HEK293 (cell line): ENCODE results near the gene DLG2.

Experiments
- CTCF ChIA-PET: fragments of 350-600 bp; formaldehyde crosslinking; extraction: SDS; loops from one replicate; lab custom pipeline; 2021; ENCODE audit warnings: antibody characterized with exemption; lab: Yijun Ruan, JAX
- POLR2A ChIA-PET: fragments of 300-600 bp; formaldehyde crosslinking; extraction: SDS; loops from one replicate; lab custom pipeline; 2020; ENCODE audit warnings: antibody characterized with exemption, inconsistent platforms; lab: Yijun Ruan, JAX
- H3K27ac ChIP-seq: fragments of 200-500 bp; sonication (Bioruptor generic); 2 replicates; pipeline ENCODE4 v1.5.1; 2014; ENCODE audit warnings: low read depth, low read length, control low read depth, inconsistent platforms; ENCODE audit errors: extremely low read depth
- H3K36me3 ChIP-seq, 2 experiments: fragments of 200-500 bp in 1 of 2; sonication (Bioruptor generic) in 1 of 2; 1 replicate in 1 of 2; 2 replicates in 1 of 2; pipeline ENCODE4 v1.5.1; 2014 to 2017; ENCODE audit warnings: inconsistent platforms in 2 of 2, low read length in 2 of 2; ENCODE audit not compliant: control insufficient read depth in 2 of 2, insufficient read depth in 1 of 2
- H3K4me1 ChIP-seq: fragments of 200-500 bp; sonication (Bioruptor generic); 2 replicates; pipeline ENCODE4 v1.5.1; 2014; ENCODE audit warnings: mild to moderate bottlenecking, low read length, inconsistent platforms; ENCODE audit not compliant: control insufficient read depth, insufficient read depth
- H3K4me3 ChIP-seq: 2 replicates; pipeline ENCODE4 v1.5.1; 2011; ENCODE audit warnings: low read depth, mild to moderate bottlenecking, control low read depth, low read length, moderate library complexity
- H3K9me3 ChIP-seq: fragments of 200-500 bp; sonication (Bioruptor generic); 2 replicates; pipeline ENCODE4 v1.5.1; 2014; ENCODE audit warnings: low read depth, low read length, inconsistent platforms; ENCODE audit not compliant: control insufficient read depth, insufficient read depth
- BCL11A ChIP-seq: fragments of 450-650 bp; formaldehyde crosslinking; IDR thresholded peaks from 2 replicates; pipeline ENCODE4 v1.5.1; 2016; ENCODE audit warnings: low read depth, missing biosample characterization, missing genetic modification characterization
- GLIS1 ChIP-seq: fragments of 450-650 bp; formaldehyde crosslinking; IDR thresholded peaks from 2 replicates; pipeline ENCODE4 v1.5.1; 2016; ENCODE audit warnings: missing biosample characterization, missing genetic modification characterization
- HOXA7 ChIP-seq: sonication (generic); formaldehyde crosslinking; IDR thresholded peaks from 2 replicates; pipeline ENCODE4 v1.8.1; 2022; ENCODE audit warnings: missing genetic modification reagents, borderline replicate concordance
- KLF7 ChIP-seq: fragments of 450-650 bp; formaldehyde crosslinking; IDR thresholded peaks from 2 replicates; pipeline ENCODE4 v1.5.1; 2016; ENCODE audit warnings: missing biosample characterization, missing genetic modification characterization, borderline replicate concordance
- PRDM4 ChIP-seq: fragments of 450-650 bp; formaldehyde crosslinking; IDR thresholded peaks from 2 replicates; pipeline ENCODE4 v1.5.1; 2017; ENCODE audit warnings: missing biosample characterization, missing genetic modification characterization
- SETDB1 ChIP-seq: IDR thresholded peaks from one replicate; pipeline ENCODE4 v1.6.1; 2017; ENCODE audit warnings: mild to moderate bottlenecking, low read length, moderate library complexity, mixed read lengths; ENCODE audit not compliant: insufficient read length
- SP2 ChIP-seq: fragments of 450-650 bp; formaldehyde crosslinking; IDR thresholded peaks from 2 replicates; pipeline ENCODE4 v1.5.1; 2016; ENCODE audit warnings: missing biosample characterization, missing genetic modification characterization
- SP7 ChIP-seq: fragments of 450-650 bp; formaldehyde crosslinking; IDR thresholded peaks from 2 replicates; pipeline ENCODE4 v1.5.1; 2016; ENCODE audit warnings: missing biosample characterization, missing genetic modification characterization
- TRIM28 ChIP-seq: IDR thresholded peaks from 2 replicates; pipeline ENCODE4 v1.6.1; 2011; ENCODE audit warnings: low read length, control low read depth, borderline replicate concordance
- WT1 ChIP-seq: fragments of 450-650 bp; formaldehyde crosslinking; IDR thresholded peaks from 2 replicates; pipeline ENCODE4 v1.5.1; 2016; ENCODE audit warnings: missing biosample characterization, missing genetic modification characterization
- ZBTB1 ChIP-seq: fragments of 450-650 bp; formaldehyde crosslinking; IDR thresholded peaks from 2 replicates; pipeline ENCODE4 v1.5.1; 2016; ENCODE audit warnings: missing biosample characterization, missing genetic modification characterization
- ZBTB17 ChIP-seq: fragments of 450-650 bp; formaldehyde crosslinking; IDR thresholded peaks from 2 replicates; pipeline ENCODE4 v1.5.1; 2016; ENCODE audit warnings: missing biosample characterization, missing genetic modification characterization
- ZFP41 ChIP-seq: fragments of 450-650 bp; formaldehyde crosslinking; IDR thresholded peaks from 2 replicates; pipeline ENCODE4 v1.5.1; 2016; ENCODE audit warnings: missing biosample characterization, missing genetic modification characterization, borderline replicate concordance
- ZFP69B ChIP-seq: fragments of 450-650 bp; formaldehyde crosslinking; IDR thresholded peaks from 2 replicates; pipeline ENCODE4 v1.5.1; 2016; ENCODE audit warnings: missing biosample characterization, missing genetic modification characterization
- ZNF148 ChIP-seq: fragments of 450-650 bp; formaldehyde crosslinking; IDR thresholded peaks from 2 replicates; pipeline ENCODE4 v1.5.0; 2017; ENCODE audit warnings: missing biosample characterization, missing genetic modification characterization, borderline replicate concordance
- ZNF19 ChIP-seq: fragments of 450-650 bp; formaldehyde crosslinking; IDR thresholded peaks from 2 replicates; pipeline ENCODE4; 2016; ENCODE audit warnings: missing biosample characterization, missing genetic modification characterization, low read depth
- ZNF2 ChIP-seq: fragments of 450-650 bp; formaldehyde crosslinking; IDR thresholded peaks from 2 replicates; pipeline ENCODE4 v1.5.1; 2016; ENCODE audit warnings: missing biosample characterization, missing genetic modification characterization
- ZNF214 ChIP-seq: fragments of 450-650 bp; formaldehyde crosslinking; IDR thresholded peaks from 2 replicates; pipeline ENCODE4 v1.5.1; 2017; ENCODE audit warnings: missing biosample characterization, mild to moderate bottlenecking, missing genetic modification characterization, borderline replicate concordance
- ZNF266 ChIP-seq: fragments of 450-650 bp; formaldehyde crosslinking; IDR thresholded peaks from 2 replicates; pipeline ENCODE4 v1.5.1; 2016; ENCODE audit warnings: missing biosample characterization, missing genetic modification characterization, low read depth
- ZNF292 ChIP-seq: fragments of 450-650 bp; formaldehyde crosslinking; IDR thresholded peaks from 2 replicates; pipeline ENCODE4 v1.5.1; 2016; ENCODE audit warnings: low read depth, missing biosample characterization, missing genetic modification characterization, borderline replicate concordance
- ZNF341 ChIP-seq: fragments of 450-650 bp; formaldehyde crosslinking; IDR thresholded peaks from 2 replicates; pipeline ENCODE4; 2016; ENCODE audit warnings: low read depth, missing biosample characterization, missing genetic modification characterization
- ZNF37A ChIP-seq: fragments of 450-650 bp; IDR thresholded peaks from 2 replicates; pipeline ENCODE4 v1.5.1; 2018; ENCODE audit warnings: missing biosample characterization, missing genetic modification characterization
- ZNF544 ChIP-seq: fragments of 450-650 bp; formaldehyde crosslinking; IDR thresholded peaks from 2 replicates; pipeline ENCODE4 v1.5.0; 2017; ENCODE audit warnings: missing biosample characterization, missing genetic modification characterization
- ZNF629 ChIP-seq: fragments of 450-650 bp; formaldehyde crosslinking; IDR thresholded peaks from 2 replicates; pipeline ENCODE4 v1.5.1; 2017; ENCODE audit warnings: missing biosample characterization, missing genetic modification characterization
- ZNF785 ChIP-seq: fragments of 450-650 bp; formaldehyde crosslinking; IDR thresholded peaks from 2 replicates; pipeline ENCODE4 v1.5.1; 2016; ENCODE audit warnings: missing biosample characterization, missing genetic modification characterization

The DLG2 gene

GRCh38 chr11:84173078-84173477 lies 1454.1 kb downstream of the DLG2 start:
- Histone ChIP-seq H3K4me3 (no peak overlapping the region), H3K9me3 (no peaks in the 10 kb centered on the region), H3K4me1 (no peaks in the 10 kb centered on the region), H3K36me3 (no peaks in the 10 kb centered on the region), H3K27ac (no peak overlapping the region)
- CTCF ChIA-PET = no interaction called here
- POLR2A ChIA-PET = no interaction called here
- TF ChIP-seq ZNF148 (tag by site-specific recombination) (no peak), SETDB1 (no peak), PRDM4 (tag by site-specific recombination) (no peak)

- Histone ChIP-seq H3K4me1 (no peaks in the 10 kb centered on the region), H3K27ac (no peak overlapping the region), H3K9me3 (no peaks in the 10 kb centered on the region), H3K36me3 (no peaks in the 10 kb centered on the region), H3K4me3 (no peak overlapping the region)
- ChIA-PET POLR2A (no interaction called here), CTCF (no interaction called here)
- no peak for TF ChIP-seq ZNF629 (tag by site-specific recombination)
- no peak for TF ChIP-seq ZFP41 (tag by site-specific recombination)
- no peak for TF ChIP-seq KLF7 (tag by site-specific recombination)
- TF ChIP-seq ZBTB1 (tag by site-specific recombination) = no peak
- no peak for TF ChIP-seq GLIS1 (tag by site-specific recombination)
- no peak for TF ChIP-seq SP2 (tag by site-specific recombination)
- TF ChIP-seq ZNF341 (tag by site-specific recombination) = no peak
Measured at GRCh38 chr11:84165139-84165538, 1462.0 kb downstream of the DLG2 start.

GRCh38 chr11:84164728-84165127 lies 1462.4 kb downstream of the DLG2 start:
- no peak for TF ChIP-seq GLIS1 (tag by site-specific recombination)
- no peak for TF ChIP-seq ZFP69B (tag by site-specific recombination)
- no peak for TF ChIP-seq ZNF292
- no peak for TF ChIP-seq WT1 (tag by site-specific recombination)
- TF ChIP-seq ZNF266 (tag by site-specific recombination) = no peak
- no peak for TF ChIP-seq TRIM28
- no peak for TF ChIP-seq SP7 (tag by site-specific recombination)
- TF ChIP-seq ZNF2 (tag by site-specific recombination) = no peak
- TF ChIP-seq BCL11A (tag by site-specific recombination) = no peak
- TF ChIP-seq ZNF19 (tag by site-specific recombination) = no peak
- no peak for TF ChIP-seq ZNF544 (tag by site-specific recombination)
- TF ChIP-seq SETDB1 = no peak
- no peak for TF ChIP-seq KLF7 (tag by site-specific recombination)
- no peak for TF ChIP-seq HOXA7
- TF ChIP-seq ZNF214 (tag by site-specific recombination) = no peak
- no peak for TF ChIP-seq ZNF37A (tag by site-specific recombination)
- no peak for TF ChIP-seq ZBTB17 (tag by site-specific recombination)
- TF ChIP-seq ZNF785 = no peak
- Histone ChIP-seq H3K9me3 (no peaks in the 10 kb centered on the region), H3K36me3 (no peaks in the 10 kb centered on the region), H3K4me3 (no peak overlapping the region), H3K4me1 (no peaks in the 10 kb centered on the region), H3K27ac (no peak overlapping the region)
- ChIA-PET CTCF (no interaction called here), POLR2A (no interaction called here)
